Mesendoderm (in vitro differentiated cells): ENCODE data around the gene SPOCK3.
A peak's percentile ranks its signal among the peaks of the same experiment; 100 is the strongest.
"Not testable (repeated sequence)": the region's sequence is repeated elsewhere in the genome, so short reads cannot be mapped to it uniquely, and the experiment has no call there.

ENCODE experiments used
- DNase-seq: peaks from one replicate; pipeline ENCODE4 v3.0.0; 2013
- H2AK5ac ChIP-seq: 2 replicates; pipeline ENCODE4 v1.6.1; 2013; ENCODE audit warnings: low read length, inconsistent platforms
- H2BK120ac ChIP-seq: 2 replicates; pipeline ENCODE4 v1.6.1; 2013; ENCODE audit warnings: low read depth, mild to moderate bottlenecking, low read length, moderate library complexity, mixed read lengths
- H2BK15ac ChIP-seq: replicated peaks from 2 replicates; pipeline ENCODE4 v1.6.1; 2013; ENCODE audit warnings: low read depth, mild to moderate bottlenecking, moderate library complexity
- H2BK5ac ChIP-seq: 2 replicates; pipeline ENCODE4 v1.6.1; 2013; ENCODE audit warnings: low read length, inconsistent platforms
- H3K18ac ChIP-seq: 2 replicates; pipeline ENCODE4 v1.6.1; 2013; ENCODE audit warnings: mild to moderate bottlenecking, low read length, mixed read lengths
- H3K23ac ChIP-seq: one replicate; pipeline ENCODE4 v1.6.1; 2013; ENCODE audit warnings: low read length
- H3K27ac ChIP-seq: 2 replicates; pipeline ENCODE4 v1.5.1; 2013; ENCODE audit warnings: low read depth, mild to moderate bottlenecking, inconsistent platforms, low read length, moderate library complexity
- H3K27me3 ChIP-seq: 2 replicates; pipeline ENCODE4 v1.6.1; 2013; ENCODE audit warnings: low read length, control low read depth, mild to moderate bottlenecking, inconsistent platforms; ENCODE audit not compliant: insufficient read depth, poor library complexity
- H3K36me3 ChIP-seq: 2 replicates; pipeline ENCODE4 v1.6.1; 2013; ENCODE audit warnings: low read length, inconsistent platforms; ENCODE audit not compliant: control insufficient read depth, insufficient read depth
- H3K4ac ChIP-seq: one replicate; pipeline ENCODE4 v1.6.1; 2013; ENCODE audit warnings: low read depth, mild to moderate bottlenecking, low read length, moderate library complexity
- H3K4me1 ChIP-seq: 2 replicates; pipeline ENCODE4 v1.6.1; 2013; ENCODE audit warnings: low read depth, low read length, inconsistent platforms; ENCODE audit not compliant: control insufficient read depth
- H3K4me2 ChIP-seq: 2 replicates; pipeline ENCODE4 v1.6.1; 2013; ENCODE audit warnings: low read length
- H3K4me3 ChIP-seq: 2 replicates; pipeline ENCODE4 v1.5.1; 2013; ENCODE audit warnings: mild to moderate bottlenecking, low read length
- H3K56ac ChIP-seq: one replicate; pipeline ENCODE4 v1.6.1; 2013; ENCODE audit warnings: low read length
- H3K79me1 ChIP-seq: 2 replicates; pipeline ENCODE4 v1.6.1; 2013; ENCODE audit warnings: low read length, inconsistent platforms
- H3K79me2 ChIP-seq: 2 replicates; pipeline ENCODE4 v1.6.1; 2013; ENCODE audit warnings: mild to moderate bottlenecking, low read length; ENCODE audit not compliant: control insufficient read depth, insufficient read depth
- H3K9ac ChIP-seq: 2 replicates; pipeline ENCODE4 v1.6.1; 2013; ENCODE audit warnings: low read length, inconsistent platforms
- H4K5ac ChIP-seq: one replicate; pipeline ENCODE4 v1.6.1; 2013; ENCODE audit warnings: low read length
- H4K8ac ChIP-seq: one replicate; pipeline ENCODE4 v1.6.1; 2013; ENCODE audit warnings: low read depth, mild to moderate bottlenecking, control low read depth, low read length, moderate library complexity
- WGBS: extraction: QIAGEN DNeasy Blood & Tissue Kit; methylation state at CpG from one replicate; pipeline ENCODE4 v1.1.7; 2013; ENCODE audit warnings: low lambda C conversion rate, missing lambda C conversion rate; ENCODE audit not compliant: insufficient coverage; ENCODE audit errors: extremely low coverage; 5-methylcytosine and 5-hydroxymethylcytosine counted together

SPOCK3 gene

GRCh38 chr4:166726832-166727231 is 507.5 kb downstream of the SPOCK3 start:
- WGBS: no CpG with 5 or more reads among the region's 5 CpGs
- no peak overlapping the region for H4K5ac ChIP-seq
- H3K27ac ChIP-seq: no peak overlapping the region
- H2AK5ac ChIP-seq: no peak overlapping the region
- H3K36me3 ChIP-seq: no peaks in the 10 kb centered on the region
- no peak overlapping the region for H3K18ac ChIP-seq
- no peaks in the 10 kb centered on the region for H3K79me1 ChIP-seq
- H3K4ac ChIP-seq: no peak overlapping the region
- no peaks in the 10 kb centered on the region for H3K79me2 ChIP-seq
- H3K4me1 ChIP-seq: no peaks in the 10 kb centered on the region
- no peak overlapping the region for H2BK5ac ChIP-seq
- H3K27me3 ChIP-seq: no peaks in the 10 kb centered on the region
- no peak overlapping the region for H3K56ac ChIP-seq
- no peak overlapping the region for H3K4me2 ChIP-seq
- H3K23ac ChIP-seq: no peak overlapping the region
- no peak overlapping the region for H2BK15ac ChIP-seq
- no peak overlapping the region for H2BK120ac ChIP-seq
- peak; percentile 23 for DNase-seq
- no peak overlapping the region for H3K9ac ChIP-seq
- no peak overlapping the region for H4K8ac ChIP-seq
- no peak overlapping the region for H3K4me3 ChIP-seq

- Histone ChIP-seq H3K79me1 (no peaks in the 10 kb centered on the region), H2BK5ac (no peak overlapping the region), H3K23ac (no peak overlapping the region), H3K27me3 (no peaks in the 10 kb centered on the region), H4K5ac (no peak overlapping the region), H2BK15ac (no peak overlapping the region), H3K18ac (no peak overlapping the region), H3K9ac (no peak overlapping the region), H3K4me1 (no peaks in the 10 kb centered on the region), H3K56ac (no peak overlapping the region), H3K79me2 (no peaks in the 10 kb centered on the region), H3K4ac (no peak overlapping the region), H3K27ac (no peak overlapping the region), H3K4me3 (no peak overlapping the region), H3K36me3 (no peaks in the 10 kb centered on the region), H2BK120ac (no peak overlapping the region), H3K4me2 (no peak overlapping the region), H4K8ac (no peak overlapping the region), H2AK5ac (no peak overlapping the region)
- DNase-seq: no peak
- WGBS: no CpG with 5 or more reads among the region's 1 CpG
Measured at GRCh38 chr4:166724369-166724768, 509.9 kb downstream of the SPOCK3 start.

GRCh38 chr4:166723532-166724140 is 510.7 kb downstream of the SPOCK3 start:
- no peak overlapping the region for H3K27ac ChIP-seq
- no peak overlapping the region for H3K56ac ChIP-seq
- H3K18ac ChIP-seq: no peak overlapping the region
- H3K4me3 ChIP-seq: no peak overlapping the region
- no CpG with 5 or more reads among the region's 5 CpGs for WGBS
- H3K79me2 ChIP-seq: no peaks in the 10 kb centered on the region
- no peak overlapping the region for H3K9ac ChIP-seq
- no peak overlapping the region for H2AK5ac ChIP-seq
- no peaks in the 10 kb centered on the region for H3K79me1 ChIP-seq
- no peak overlapping the region for H3K4ac ChIP-seq
- no peak for DNase-seq
- H3K23ac ChIP-seq: no peak overlapping the region
- no peak overlapping the region for H3K4me2 ChIP-seq
- no peak overlapping the region for H4K8ac ChIP-seq
- H3K27me3 ChIP-seq: no peaks in the 10 kb centered on the region
- no peak overlapping the region for H2BK5ac ChIP-seq
- no peaks in the 10 kb centered on the region for H3K4me1 ChIP-seq
- H2BK15ac ChIP-seq: no peak overlapping the region
- H3K36me3 ChIP-seq: no peaks in the 10 kb centered on the region
- H2BK120ac ChIP-seq: no peak overlapping the region
- no peak overlapping the region for H4K5ac ChIP-seq

- not testable (repeated sequence) for H3K4ac ChIP-seq, H3K4me3 ChIP-seq, H3K23ac ChIP-seq, H3K56ac ChIP-seq, H3K36me3 ChIP-seq, H2AK5ac ChIP-seq, H3K79me1 ChIP-seq, H4K8ac ChIP-seq, H2BK15ac ChIP-seq, H3K27me3 ChIP-seq, H4K5ac ChIP-seq, H3K18ac ChIP-seq, H3K79me2 ChIP-seq, H3K27ac ChIP-seq, H3K4me2 ChIP-seq, H2BK120ac ChIP-seq, H3K4me1 ChIP-seq, H3K9ac ChIP-seq, H2BK5ac ChIP-seq
- DNase-seq: peak; percentile 53
- no CpG with 5 or more reads among the region's 12 CpGs for WGBS
Measured at GRCh38 chr4:166715748-166716713, 518.3 kb downstream of the SPOCK3 start.

DNA sequence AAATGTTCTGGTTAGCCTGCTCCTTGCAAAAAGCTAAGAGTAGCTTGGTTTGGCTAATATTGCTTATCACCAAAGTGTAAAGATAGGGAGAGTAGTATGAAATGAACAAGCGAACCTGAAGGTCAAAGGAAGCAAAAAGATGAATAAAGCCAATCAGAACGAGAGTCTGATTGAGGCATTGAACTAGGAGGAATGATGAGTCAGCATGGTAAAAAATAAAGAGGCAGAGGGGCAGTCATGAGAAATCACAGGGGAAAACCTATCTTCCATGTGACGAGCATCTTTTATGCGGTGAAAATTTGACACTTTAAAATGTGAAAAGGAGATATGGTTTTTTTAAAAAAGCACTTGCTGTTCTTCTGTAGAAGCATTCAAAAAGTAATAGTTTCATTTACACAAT is 533.7 kb downstream of the SPOCK3 start:
- Histone ChIP-seq H3K27me3 (no peaks in the 10 kb centered on the region), H3K9ac (no peak overlapping the region), H3K79me2 (no peaks in the 10 kb centered on the region), H3K36me3 (no peaks in the 10 kb centered on the region), H3K4me1 (no peaks in the 10 kb centered on the region), H3K4me2 (no peak overlapping the region), H2AK5ac (no peak overlapping the region), H3K27ac (no peak overlapping the region), H2BK15ac (no peak overlapping the region), H3K56ac (no peak overlapping the region), H3K18ac (no peak overlapping the region), H3K4me3 (no peak overlapping the region), H4K5ac (no peak overlapping the region), H2BK5ac (no peak overlapping the region), H3K4ac (no peak overlapping the region), H3K79me1 (no peaks in the 10 kb centered on the region), H3K23ac (no peak overlapping the region), H2BK120ac (no peak overlapping the region), H4K8ac (no peak overlapping the region)
- WGBS: no CpG with 5 or more reads among the region's 4 CpGs
- DNase-seq: no peak
